A673 (cell line): ENCODE measurements around the gene B3GALT6. TPM values are rescaled to one million over a fixed set of nuclear protein-coding genes. Genes with fewer than 3 reads are reported as not detected.

Experiments
- BruUV-seq: library from RNA; stranded (reverse); fragments of 400-500 nt; replicated peaks from 2 replicates; lab custom pipeline; 2021; lab: Mats Ljungman, UMichigan
- CTCF ChIA-PET: fragments of 300-600 bp; sonication (Branson Sonifier 250); formaldehyde crosslinking; loops from one replicate; lab custom pipeline; 2022; ENCODE audit warnings: antibody characterized with exemption; lab: Charles Lee
- POLR2A ChIA-PET: fragments of 300-600 bp; sonication (Branson Sonifier 250); formaldehyde crosslinking; loops from one replicate; lab custom pipeline; 2022; ENCODE audit warnings: antibody characterized with exemption; ENCODE audit not compliant: low non-redundant PET; lab: Charles Lee
- DNase-seq: peaks from one replicate; pipeline ENCODE4 v3.0.0-alpha.2; 2015; ENCODE audit warnings: low spot score
- H3K27ac ChIP-seq: fragments of 200-600 bp; sonication (generic); 2 replicates; pipeline ENCODE4 v1.5.1; 2016; ENCODE audit warnings: mixed run types, low read depth, mild to moderate bottlenecking, mixed read lengths, antibody characterized with exemption, low read length; ENCODE audit not compliant: poor library complexity, severe bottlenecking
- H3K27me3 ChIP-seq: fragments of 200-600 bp; sonication (generic); replicated peaks from 2 replicates; pipeline ENCODE4 v1.6.1; 2017; ENCODE audit warnings: mixed run types, low read depth, mild to moderate bottlenecking, mixed read lengths, antibody characterized with exemption, low read length; ENCODE audit not compliant: insufficient read depth, poor library complexity
- H3K36me3 ChIP-seq: fragments of 200-600 bp; sonication (generic); 2 replicates; pipeline ENCODE4 v1.6.1; 2016; ENCODE audit warnings: mixed run types, mild to moderate bottlenecking, mixed read lengths, antibody characterized with exemption, low read length; ENCODE audit not compliant: insufficient read depth, poor library complexity, severe bottlenecking
- H3K4me1 ChIP-seq: fragments of 200-600 bp; sonication (generic); 2 replicates; pipeline ENCODE4 v1.6.1; 2017; ENCODE audit warnings: mixed run types, mild to moderate bottlenecking, mixed read lengths, antibody characterized with exemption, low read length; ENCODE audit not compliant: insufficient read depth, poor library complexity, severe bottlenecking
- H3K4me3 ChIP-seq: fragments of 200-600 bp; sonication (generic); 2 replicates; pipeline ENCODE4 v1.5.1; 2016; ENCODE audit warnings: low read depth, mixed run types, mild to moderate bottlenecking, mixed read lengths, low read length; ENCODE audit not compliant: poor library complexity, severe bottlenecking
- H3K9me3 ChIP-seq: fragments of 200-600 bp; sonication (generic); 2 replicates; pipeline ENCODE4 v1.6.1; 2016; ENCODE audit warnings: mixed run types, low read depth, mild to moderate bottlenecking, mixed read lengths, antibody characterized with exemption, low read length; ENCODE audit not compliant: poor library complexity, severe bottlenecking
- CTCF ChIP-seq: fragments of 300-800, 200-600 bp; sonication (generic); conservative IDR thresholded peaks from 2 replicates; pipeline ENCODE4 v1.5.1; 2017; ENCODE audit warnings: low read depth, mild to moderate bottlenecking, antibody characterized with exemption, low read length, moderate library complexity, mixed read lengths
- EZH2 ChIP-seq: fragments of 200-600 bp; sonication (generic); IDR thresholded peaks from 2 replicates; pipeline ENCODE4 v1.6.1; 2017; ENCODE audit warnings: borderline replicate concordance, low read depth, mild to moderate bottlenecking, mixed read lengths, antibody characterized with exemption, low read length; ENCODE audit not compliant: poor library complexity, severe bottlenecking
- intact Hi-C: fragments of 100-400 bp; cut with micrococcal nuclease; formaldehyde crosslinking; loops from one replicate; pipeline ENCODE4 v1.10.0; 2022; ENCODE audit not compliant: unreplicated experiment
- total RNA-seq: library from RNA; stranded (reverse); gene quantifications from 2 replicates; pipeline ENCODE4 v1.2.3, GENCODE V29; 2021

B3GALT6 gene
- total RNA-seq, 1 experiment from 2014 or later: 41.8 TPM

GRCh38 chr1:1223891-1224290, 8.1 kb upstream of the B3GALT6 start:
- ChIA-PET CTCF (no interaction called here), POLR2A (no interaction called here)
- intact Hi-C loops: no loop called here
- no peaks in the 10 kb centered on the region for H3K4me1 ChIP-seq
- no TSS peak for BruUV-seq
- H3K27ac ChIP-seq: no peak overlapping the region
- no peaks in the 10 kb centered on the region for H3K27me3 ChIP-seq
- peaks cover 35% of the 10 kb centered on the region for H3K36me3 ChIP-seq
- no peaks in the 10 kb centered on the region for H3K9me3 ChIP-seq
- TF ChIP-seq EZH2 (no peak), CTCF (no peak)
- DNase-seq: no peak
- no peak overlapping the region for H3K4me3 ChIP-seq

GRCh38 chr1:1225238-1225845, 6.7 kb upstream of the B3GALT6 start:
- TF ChIP-seq EZH2 (no peak), CTCF (no peak)
- intact Hi-C loops: no loop called here
- Histone ChIP-seq H3K4me3 (no peak overlapping the region), H3K27me3 (no peaks in the 10 kb centered on the region), H3K4me1 (peaks cover 4% of the 10 kb centered on the region), H3K27ac (no peak overlapping the region), H3K9me3 (no peaks in the 10 kb centered on the region), H3K36me3 (peaks cover 31% of the 10 kb centered on the region)
- ChIA-PET POLR2A (no interaction called here), CTCF (no interaction called here)
- no peak for DNase-seq
- no TSS peak for BruUV-seq

- CTCF ChIA-PET: no interaction called here
- H3K4me1 ChIP-seq: peaks cover 8% of the 10 kb centered on the region
- TF ChIP-seq CTCF (no peak), EZH2 (no peak)
- DNase-seq: no peak
- intact Hi-C loops: no loop called here
- H3K36me3 ChIP-seq: peaks cover 31% of the 10 kb centered on the region
- no peak overlapping the region for H3K27ac ChIP-seq
- H3K9me3 ChIP-seq: no peaks in the 10 kb centered on the region
- H3K27me3 ChIP-seq: no peaks in the 10 kb centered on the region
- POLR2A ChIA-PET: no interaction called here
- no TSS peak for BruUV-seq
- no peak overlapping the region for H3K4me3 ChIP-seq
These were observed 6.1 kb upstream of the B3GALT6 start for GRCh38 chr1:1225913-1226312.
